Mucosa of gallbladder (tissue), 1 donor: ENCODE measurements around the gene UMOD. TPM values are rescaled to one million over a fixed set of nuclear protein-coding genes. Genes with fewer than 3 reads are reported as not detected.
"Not testable (repeated sequence)": the region's sequence is repeated elsewhere in the genome, so short reads cannot be mapped to it uniquely, and the experiment has no call there.

Source experiments
- DNase-seq: peaks from one replicate; pipeline ENCODE4 v3.0.0-alpha.2; 2020; ENCODE audit warnings: low spot score
- total RNA-seq: library from RNA; stranded (reverse); gene quantifications from one replicate; pipeline ENCODE4 v1.2.1, GENCODE V29; 2021
- donor health status: DM: no; HTN: no; CAD: no.

Gene UMOD
- total RNA-seq, 1 donor from 2014 or later: 0.60 TPM

DNA sequence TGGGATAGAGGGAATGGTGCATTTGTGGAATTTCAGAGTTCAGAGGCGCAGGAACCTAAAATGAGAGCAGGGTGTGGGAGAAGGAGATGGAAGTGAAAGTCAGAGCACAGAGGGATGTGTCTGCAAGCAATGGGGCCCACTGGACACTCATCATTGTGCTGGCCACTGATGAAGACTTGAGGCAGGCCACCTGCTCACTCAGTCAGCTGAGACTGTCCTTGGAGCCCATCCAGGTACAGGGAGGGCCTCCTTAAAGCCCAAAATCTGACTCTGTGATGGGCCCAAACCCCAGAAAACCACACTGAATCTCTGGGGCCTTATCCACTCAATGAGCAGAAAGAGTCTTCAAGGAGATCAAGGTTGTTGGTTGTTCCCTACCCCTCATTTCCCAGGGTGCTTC is 30.8 kb downstream of the UMOD start:
- DNase-seq: no peak

DNA sequence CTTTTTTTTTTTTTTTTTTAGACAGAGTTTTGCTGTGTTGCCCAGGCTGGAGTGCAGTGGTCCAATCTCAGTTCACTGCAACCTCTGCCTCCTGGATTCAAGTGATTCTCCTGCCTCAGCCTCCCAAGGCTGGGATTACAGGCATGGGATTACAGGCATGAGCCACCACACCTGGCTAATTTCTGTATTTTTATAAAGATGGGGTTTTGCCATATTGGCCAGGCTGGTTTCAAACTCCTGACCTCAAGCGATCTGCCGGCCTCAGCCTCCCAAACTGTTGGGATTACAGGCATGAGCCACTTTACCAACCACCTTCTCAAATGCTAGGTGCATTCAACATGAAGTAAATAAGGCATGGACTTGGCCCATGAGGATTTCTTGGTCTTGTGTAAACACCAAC is 31.5 kb downstream of the UMOD start:
- DNase-seq: not testable (repeated sequence)

DNA sequence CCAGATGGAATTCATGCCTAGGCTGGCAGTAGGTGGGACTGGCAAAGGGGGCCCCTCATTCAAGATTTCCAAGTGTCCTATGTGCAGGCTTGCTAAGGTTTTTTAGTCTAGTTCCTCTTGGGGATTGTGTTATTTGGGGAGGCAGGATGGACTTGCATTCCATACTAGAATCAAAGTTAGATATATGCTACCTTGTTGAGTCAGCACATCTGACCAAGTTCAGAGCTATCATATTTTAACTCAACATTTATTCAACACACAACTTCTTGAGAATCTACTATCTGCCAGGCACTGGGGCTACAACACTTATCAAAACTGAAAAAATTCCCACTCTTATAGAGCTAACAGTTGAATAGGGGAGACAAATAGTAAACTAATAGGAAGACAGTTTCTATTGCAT is 31.9 kb downstream of the UMOD start:
- DNase-seq: no peak

DNA sequence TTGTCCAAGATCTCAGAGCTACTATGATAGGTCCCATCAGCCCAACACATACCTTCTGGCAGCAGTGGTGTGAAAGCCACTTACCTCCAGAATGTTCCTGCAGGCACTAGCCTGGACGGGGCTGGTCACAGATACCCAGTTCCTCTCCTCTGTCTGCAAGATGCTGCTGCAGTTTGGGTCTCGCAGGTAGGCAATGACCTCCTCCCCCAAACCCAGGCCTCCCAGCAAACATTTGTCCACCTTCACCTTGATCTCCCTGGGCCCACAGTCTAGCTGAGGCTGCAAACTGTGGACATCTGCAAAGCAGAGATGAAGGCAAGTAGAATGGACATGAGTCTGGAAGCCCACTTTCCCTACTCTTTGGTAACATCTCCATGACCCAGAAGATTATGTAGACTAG is 32.3 kb downstream of the UMOD start:
- DNase-seq: no peak

DNA sequence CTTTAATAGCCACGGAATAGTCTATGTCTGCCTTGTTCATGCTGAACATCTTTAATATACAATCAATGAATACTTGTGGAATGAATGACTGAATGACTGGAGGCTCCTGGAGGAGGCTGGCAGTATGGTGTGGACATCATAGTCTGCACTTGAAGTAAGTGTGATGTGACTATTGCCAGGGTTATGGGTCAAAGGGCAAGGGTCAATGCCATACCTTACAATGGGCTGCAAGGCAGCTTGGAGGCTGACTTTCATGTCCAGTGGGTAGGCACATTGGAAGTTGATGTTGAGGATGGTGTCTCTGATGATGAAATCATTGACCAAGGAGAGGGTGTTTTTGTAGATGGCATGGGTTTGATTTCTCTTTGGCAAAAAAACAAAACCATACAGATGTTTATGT is 33.1 kb downstream of the UMOD start:
- no peak for DNase-seq

DNA sequence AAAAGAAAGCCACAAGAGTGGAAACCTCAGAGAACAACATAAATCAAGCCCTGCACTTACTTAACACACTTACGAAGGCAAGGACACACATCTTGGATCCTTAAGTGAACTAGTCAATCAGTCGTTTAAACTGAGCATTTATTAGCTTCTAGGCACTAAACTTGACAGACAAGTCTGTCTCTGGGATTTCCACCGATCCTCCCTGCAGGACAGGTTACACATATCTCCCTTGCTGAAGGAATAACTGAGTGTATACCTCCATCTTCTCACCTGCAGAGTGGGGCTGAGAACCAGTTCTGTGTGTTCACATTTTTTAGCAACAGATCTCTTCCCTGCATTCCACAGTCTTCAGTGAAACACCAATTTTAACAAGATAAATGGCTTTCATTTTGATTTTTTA is 34.1 kb downstream of the UMOD start:
- DNase-seq: no peak

DNA sequence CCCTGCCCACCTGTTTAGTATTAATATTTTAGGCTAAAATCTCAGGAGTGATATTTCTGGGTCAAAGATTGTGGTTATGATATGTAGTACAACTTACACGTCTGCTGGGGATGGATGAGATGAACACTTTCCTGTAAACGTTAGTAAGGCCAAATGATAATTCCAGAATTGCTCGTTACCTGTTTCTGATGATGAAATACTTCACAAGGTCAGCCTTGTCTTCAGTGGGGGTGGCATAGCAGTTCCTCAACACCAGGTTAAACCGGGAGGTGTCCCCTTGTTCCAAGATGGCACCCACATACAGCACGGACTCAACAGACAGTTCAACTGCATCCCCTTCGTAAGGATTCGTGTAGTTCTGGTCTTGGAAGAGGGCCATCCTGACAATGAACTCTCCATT is 34.5 kb downstream of the UMOD start:
- DNase-seq: no peak

DNA sequence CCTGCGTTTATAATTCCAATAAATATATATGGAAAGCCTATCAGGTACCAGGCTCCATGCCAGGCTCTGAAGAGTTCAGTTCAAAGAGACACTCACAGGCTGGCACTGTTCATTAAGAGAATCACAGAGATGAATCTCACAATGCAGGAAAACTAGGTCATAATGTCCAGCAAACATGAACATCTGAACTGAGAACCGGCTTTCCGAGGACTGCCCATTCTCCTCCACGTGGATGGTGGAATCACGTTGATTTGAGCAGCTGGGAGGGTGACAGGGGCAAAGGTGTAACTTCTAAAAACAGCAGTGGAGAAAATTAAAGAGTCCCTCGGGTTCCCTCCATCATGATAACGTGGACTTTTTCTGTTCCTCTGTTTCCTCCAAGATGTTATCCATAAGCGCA is 35.4 kb downstream of the UMOD start:
- no peak for DNase-seq

DNA sequence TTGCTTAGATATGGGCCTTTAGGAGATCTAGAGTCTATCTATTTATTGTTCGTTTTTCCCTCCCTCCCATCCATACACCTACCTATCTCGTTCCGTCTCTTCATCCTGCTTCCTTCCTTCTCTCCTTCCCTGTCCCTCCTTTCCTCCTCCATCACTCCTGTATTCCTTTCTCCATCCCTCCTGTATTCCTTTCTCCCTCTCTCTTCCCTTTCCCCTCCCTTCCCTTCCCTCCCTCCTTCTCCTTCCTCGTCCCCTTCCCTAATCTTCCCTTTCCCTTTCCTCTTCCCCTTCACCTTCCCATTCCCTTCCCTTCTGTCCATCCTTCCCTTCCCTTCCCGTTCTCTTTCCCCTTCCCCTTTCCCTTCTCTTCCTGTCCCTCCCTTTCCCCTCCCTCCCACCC is 35.8 kb downstream of the UMOD start:
- DNase-seq: no peak

DNA sequence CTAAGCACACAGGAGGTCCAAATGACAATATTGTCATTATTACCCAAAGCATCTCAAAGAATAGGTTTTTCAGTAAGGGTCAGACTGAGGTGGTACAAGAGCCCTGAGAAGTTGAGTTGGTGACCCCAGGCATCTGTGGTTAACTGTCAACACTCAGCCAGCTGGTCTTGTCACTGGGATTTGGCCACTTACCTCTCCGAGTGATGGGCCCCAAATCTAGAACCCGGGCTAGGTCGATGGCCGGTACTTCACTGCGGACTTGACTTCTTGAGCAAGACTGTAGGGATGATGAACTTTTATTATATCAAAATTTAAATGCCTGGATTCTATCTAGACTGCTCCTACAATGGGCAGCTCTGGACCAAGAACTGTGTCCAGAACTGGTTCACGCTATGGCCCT is 36.8 kb downstream of the UMOD start:
- no peak for DNase-seq

DNA sequence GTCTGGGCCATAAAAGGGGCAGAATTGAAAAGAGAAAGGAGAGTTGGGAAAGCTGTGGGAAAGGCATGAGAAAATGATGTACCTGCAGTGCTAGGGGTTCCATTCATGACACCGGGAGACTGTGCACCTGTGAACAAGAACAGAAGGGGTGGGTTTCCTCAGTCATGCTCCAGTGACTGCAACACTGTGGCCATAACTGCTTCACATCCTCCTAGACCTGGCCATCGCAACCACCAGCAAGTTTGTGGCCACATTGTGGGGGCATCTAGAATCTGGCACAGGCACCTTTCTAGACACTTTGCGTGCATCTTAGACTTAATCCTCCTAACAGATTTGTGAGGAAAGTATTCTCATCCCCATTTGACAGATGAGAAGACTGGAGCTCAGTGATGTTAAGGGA is 37.9 kb downstream of the UMOD start:
- no peak for DNase-seq

DNA sequence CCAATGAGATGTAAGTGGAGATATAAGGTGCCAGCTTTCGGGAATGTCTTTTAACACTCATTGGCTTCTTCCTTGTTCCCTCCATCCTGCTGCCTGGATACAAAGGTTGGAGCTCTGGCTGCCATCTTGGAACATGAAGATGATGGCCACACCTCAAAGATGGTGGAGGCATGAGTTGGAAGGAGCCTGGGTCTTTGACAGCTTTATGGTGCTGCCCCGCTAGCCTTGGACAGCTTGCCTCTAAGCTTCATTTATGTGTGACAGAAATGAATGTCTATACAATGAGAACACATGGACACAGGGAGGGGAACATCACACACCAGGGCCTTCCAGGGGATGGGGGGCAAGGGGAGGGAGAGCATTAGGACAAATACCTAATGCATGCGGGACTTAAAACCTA is 38.8 kb downstream of the UMOD start:
- no peak for DNase-seq

DNA sequence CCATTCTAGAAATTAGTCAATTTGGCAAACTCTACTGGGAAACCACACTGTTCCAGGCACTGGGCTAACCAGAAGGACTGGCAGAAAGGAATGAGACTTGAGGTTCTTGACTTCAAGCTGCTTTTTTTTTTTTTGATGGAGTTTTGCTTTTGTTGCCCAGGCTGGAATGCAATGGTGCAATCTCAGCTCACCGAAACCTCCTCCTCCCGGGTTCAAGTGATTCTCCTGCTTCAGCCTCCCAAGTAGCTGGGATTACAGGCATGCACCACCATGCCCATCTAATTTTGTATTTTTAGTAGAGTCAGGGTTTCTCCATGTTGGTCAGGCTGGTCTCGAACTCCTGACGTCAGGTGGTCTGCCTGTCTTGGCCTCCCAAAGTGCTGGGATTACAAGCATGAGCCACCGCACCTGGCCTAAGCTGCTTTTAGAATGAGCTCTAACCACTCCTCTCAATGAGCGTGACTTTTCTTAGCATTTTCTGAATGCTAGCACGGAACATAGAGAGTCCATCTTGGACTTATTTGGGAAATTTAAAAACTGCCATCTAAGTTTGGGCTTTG is 39.9 kb downstream of the UMOD start:
- DNase-seq: not testable (repeated sequence)

DNA sequence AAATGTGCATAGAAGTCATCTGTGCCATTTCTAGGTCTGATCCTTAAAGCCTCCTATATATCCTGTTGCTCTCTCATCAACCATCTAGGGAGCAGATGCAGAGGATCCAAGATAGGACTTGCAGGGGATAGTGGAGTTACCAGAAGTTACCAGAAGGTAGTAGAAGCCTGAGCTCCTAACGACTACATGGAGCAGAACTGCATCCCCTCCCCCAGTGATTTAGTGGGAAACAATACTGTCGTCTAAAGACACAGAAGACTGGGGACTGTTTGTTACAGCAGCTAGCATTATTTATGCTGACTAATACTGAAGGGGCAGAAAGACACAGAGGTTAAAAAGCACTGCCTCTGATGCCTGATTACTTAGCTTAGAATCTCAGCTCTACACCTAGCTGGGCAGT is 41.0 kb downstream of the UMOD start:
- DNase-seq: no peak

DNA sequence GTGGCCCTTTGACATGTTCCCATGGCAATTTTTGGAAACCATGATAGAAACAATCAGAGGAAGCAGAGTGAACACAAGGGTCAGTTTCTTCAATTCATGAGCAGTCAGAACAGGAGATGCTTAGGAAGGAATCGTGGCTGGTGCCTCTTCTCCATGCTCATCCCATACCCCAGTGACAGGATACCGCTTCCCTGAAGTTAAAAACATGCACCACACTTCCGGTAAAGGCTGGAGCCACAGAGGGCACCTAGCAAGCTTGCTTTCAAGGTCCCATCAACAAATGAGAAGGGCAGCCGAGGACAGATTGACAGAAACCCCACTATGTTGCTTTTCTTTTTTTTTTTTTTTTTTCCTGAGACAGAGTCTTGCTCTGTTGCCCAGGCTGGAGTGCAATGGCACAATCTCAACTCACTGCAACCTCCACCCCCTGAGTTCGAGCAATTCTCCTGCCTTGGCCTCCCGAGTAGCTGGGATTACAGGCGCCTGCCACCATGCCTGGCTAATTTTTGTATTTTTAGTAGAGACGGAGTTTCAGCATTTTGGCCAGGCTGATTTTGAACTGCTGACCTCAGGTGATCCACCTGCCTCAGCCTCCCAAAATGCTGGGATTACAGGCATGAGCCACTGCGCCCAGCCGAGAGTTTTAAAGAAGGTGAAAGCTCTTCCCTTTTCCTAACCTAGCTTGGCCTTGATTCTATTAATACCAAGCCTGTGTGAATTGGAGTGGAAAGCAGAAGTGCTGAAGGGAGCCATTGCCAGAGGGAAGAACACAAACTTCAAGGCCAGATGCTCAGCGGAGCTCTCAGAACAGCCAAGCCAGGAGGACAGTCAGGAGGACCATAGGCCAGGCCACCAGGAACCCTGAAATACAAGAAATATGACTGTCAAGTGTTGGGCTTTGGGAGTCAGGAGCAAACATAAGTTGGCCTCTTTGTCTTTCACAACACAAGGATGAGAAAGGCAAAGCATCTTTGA is 41.8 kb downstream of the UMOD start:
- DNase-seq: no peak

DNA sequence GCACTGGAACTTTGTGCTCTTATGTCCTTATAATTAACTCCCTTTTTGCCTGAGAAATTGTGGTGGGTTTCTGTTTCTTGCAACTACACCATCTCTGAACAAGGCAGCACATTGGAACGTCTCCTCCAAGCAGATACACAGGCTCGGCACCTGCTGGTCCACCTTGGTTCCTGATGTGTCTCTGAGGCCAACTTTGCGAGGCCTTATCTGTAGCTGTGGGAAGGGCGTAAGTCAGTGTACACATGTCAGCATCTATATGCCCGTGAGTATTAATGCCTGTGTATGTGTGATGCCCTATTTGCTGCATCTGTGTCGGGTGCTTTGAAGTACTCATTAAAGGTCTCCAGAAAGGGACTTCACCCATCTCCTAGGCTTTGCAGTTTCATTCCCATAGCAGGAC is 42.7 kb downstream of the UMOD start:
- no peak for DNase-seq

DNA sequence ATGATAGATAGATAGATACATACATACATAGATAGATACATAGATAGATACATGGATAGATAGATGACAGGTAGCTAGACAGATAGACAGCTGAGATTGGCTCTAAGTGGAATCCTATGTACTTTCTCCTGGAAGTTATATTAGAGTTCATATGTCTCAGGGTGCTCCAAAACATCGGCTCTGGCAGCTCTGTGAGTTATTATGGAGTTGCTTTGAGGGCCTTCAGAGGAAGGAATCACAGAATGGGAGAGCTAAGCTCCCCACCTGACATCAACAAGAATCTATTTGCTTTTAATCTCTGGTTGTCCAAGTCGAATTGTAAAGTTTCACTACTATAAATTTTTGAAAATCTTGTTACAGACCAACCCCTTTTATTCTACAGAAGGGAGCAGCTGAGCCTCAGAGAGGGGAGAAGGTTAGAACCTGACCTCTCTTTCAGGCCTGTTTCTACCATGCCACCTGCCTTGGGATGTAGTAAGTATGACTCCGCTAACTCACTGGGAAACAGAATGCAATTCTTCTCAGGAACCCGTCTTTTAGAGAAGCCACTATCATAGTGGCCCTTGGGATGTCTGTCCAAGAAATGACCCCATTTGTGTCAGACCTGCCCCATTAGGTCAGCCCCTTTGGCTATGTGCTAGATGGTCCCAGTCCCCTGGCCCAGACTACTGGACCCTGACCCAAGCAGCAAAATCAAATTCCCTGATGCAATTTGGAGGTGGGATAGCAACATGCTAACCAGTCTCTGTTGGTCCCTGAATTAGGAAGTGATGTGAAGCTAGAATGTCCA is 43.5 kb downstream of the UMOD start:
- DNase-seq: no peak

DNA sequence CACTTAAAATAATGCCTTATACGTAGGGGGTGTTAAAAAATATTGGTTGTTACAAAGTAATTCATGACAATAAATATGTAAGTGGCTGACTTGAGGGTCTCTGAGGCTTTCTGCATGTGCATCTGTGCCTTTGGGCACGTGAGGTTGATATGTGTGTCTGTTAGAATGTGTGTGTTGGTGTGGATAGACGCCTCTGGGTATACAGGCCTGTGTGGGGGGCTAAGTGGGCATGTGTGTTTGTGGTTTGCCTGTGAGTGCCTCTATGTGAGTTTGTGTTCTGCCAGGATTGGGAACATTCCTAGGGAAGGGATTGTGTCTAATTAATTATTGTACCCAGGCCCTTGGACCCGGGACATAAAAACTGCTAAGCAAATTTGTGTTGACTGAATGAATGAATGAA is 44.2 kb downstream of the UMOD start:
- DNase-seq: no peak

DNA sequence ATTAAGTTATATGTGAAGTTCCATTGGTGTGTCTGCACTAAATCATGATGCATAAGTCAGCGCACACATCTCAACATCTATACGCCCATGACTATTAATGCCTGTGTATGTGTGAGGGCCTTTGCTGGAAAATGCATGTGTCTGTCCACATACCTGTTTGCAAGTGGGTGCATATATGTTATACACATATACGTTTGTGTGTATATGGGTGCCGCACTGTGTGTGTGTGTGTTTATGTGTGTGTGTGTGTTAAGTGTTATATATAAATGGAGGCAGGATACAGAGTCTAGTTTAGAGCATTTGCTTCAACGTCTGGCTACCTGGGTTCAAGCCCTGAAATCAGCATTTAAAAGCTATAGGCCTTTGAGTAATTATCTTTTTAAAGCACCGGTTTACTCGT is 44.7 kb downstream of the UMOD start:
- DNase-seq: no peak

DNA sequence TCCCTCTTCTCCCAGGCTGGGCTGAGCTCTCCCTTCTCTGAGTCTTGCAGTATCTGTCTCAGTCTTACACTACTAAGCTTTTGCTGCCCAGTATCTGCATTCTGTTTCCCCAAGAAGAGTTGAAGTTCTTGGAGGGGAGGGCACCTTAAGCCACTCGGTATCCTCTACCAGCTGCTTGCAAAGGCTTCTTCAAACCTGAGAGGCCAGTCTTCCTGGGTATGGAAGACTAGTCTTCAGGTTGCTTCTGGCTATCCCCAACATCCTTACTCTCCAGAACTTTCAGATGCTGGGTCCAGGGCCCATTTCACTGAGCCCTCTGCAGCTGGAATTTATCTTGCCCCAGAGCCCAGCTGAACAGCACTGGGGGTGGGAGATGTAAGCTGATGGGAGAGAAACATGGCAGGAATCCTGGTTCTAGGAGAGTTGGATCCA is 45.3 kb downstream of the UMOD start:
- no peak for DNase-seq

DNA sequence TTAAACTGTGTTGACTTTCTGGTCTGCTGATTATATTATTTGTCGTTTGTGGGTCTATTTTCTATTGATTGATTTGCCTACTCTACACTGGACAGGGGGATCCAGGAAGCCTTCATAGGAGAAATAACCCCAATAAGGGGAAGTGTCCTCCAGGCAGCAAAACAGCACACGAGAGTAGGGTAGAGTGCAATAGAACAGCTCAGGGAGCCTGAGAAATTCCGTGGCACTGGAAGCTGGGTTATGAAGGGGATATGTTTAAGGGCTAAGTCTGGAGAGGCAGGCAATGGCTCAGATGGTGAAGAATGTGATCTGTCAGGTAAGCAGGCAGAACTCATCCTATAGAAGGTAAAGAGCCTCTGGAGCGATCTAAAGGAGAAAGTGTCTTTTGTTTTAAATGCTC is 46.1 kb downstream of the UMOD start:
- DNase-seq: no peak

DNA sequence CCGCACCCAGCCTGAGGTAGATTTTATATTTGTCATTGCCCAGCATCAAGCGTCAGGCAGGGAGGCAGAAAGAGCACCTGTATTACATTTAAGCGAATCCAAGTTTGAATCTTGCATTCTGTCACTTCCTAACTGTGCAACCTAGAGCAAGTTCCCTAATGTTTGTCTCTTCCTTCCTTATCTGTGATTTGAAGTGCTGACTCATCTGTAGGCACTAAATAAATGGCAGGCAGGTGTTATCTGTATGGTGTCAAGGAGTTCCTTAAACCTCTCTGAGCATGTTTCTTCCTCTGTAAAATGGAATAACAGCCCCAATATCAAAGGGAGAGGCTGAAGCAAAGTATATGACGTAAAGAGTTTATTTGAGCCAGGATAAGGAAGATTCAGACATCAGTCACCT is 49.5 kb downstream of the UMOD start:
- DNase-seq: no peak

DNA sequence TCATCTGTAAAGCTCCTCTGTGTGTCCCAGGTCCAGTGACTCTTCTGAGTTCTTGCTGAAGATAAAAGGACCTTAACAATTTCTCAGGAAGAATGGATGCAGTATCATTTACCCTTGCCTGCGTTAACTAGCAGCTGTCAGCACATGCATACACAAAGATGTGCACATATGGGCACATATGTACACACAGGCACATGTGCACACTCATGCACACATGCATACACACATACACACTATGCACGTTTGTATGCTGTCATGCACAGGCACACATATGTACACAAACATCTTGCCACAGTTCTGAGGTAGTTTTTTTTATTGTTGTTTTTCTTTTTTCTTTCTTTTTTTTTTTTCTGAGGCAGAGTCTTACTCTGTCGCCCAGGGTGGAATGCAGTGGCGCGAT is 50.1 kb downstream of the UMOD start:
- no peak for DNase-seq
